Heart left ventricle (tissue), 16 donors: ENCODE results near the gene TEF. TPM values are rescaled to one million over a fixed set of nuclear protein-coding genes. Genes with fewer than 3 reads are reported as not detected.
A peak's percentile ranks its signal among the peaks of the same experiment; 100 is the strongest.

Experiments
- ATAC-seq, 4 donors: fragments of 200-7000 bp; cut with Tn5 transposase; one replicate each; pipeline ENCODE4 v1.9.1; 2020 to 2022; ENCODE audit warnings: moderate library complexity in 4 of 4, mild to moderate bottlenecking in 3 of 4, moderate number of reproducible peaks in 1 of 4
- DNase-seq, 5 donors: peaks; one replicate each; pipeline ENCODE4 v3.0.0-alpha.2; 2020
- H3K27ac ChIP-seq, 12 donors: fragments of 200-600 bp; sonication (generic) in 4 of 12; one replicate each; pipeline versions ENCODE4 v1.5.0 to v1.8.0; 2016 to 2022; ENCODE audit warnings: mild to moderate bottlenecking in 2 of 12
- H3K27me3 ChIP-seq, 9 donors: fragments of 200-600 bp; sonication (generic) in 2 of 9; one replicate each; pipeline versions ENCODE4 v1.5.1 to v1.8.0; 2016 to 2022; ENCODE audit warnings: mild to moderate bottlenecking in 3 of 9
- H3K36me3 ChIP-seq, 9 donors: fragments of 200-600 bp; sonication (generic) in 2 of 9; one replicate each; pipeline versions ENCODE4 v1.5.0 to v1.8.0; 2018 to 2022; ENCODE audit warnings: mild to moderate bottlenecking in 2 of 9
- H3K4me1 ChIP-seq, 12 donors: fragments of 200-600 bp; sonication (generic) in 4 of 12; one replicate each; pipeline versions ENCODE4 v1.5.0 to v1.8.0; 2016 to 2022; ENCODE audit warnings: mild to moderate bottlenecking in 3 of 12
- H3K4me3 ChIP-seq, 12 donors: fragments of 200-600 bp; sonication (generic) in 4 of 12; one replicate each; pipeline versions ENCODE4 v1.5.0 to v1.8.0; 2017 to 2022; ENCODE audit warnings: mild to moderate bottlenecking in 9 of 12, moderate library complexity in 4 of 12
- H3K9me3 ChIP-seq, 12 donors: fragments of 200-600 bp; sonication (generic) in 4 of 12; one replicate each; pipeline versions ENCODE4 v1.5.0 to v1.8.0; 2016 to 2022; ENCODE audit warnings: mild to moderate bottlenecking in 1 of 12
- POLR2A ChIP-seq, 2 donors: fragments of 450-650 bp; IDR thresholded peaks; one replicate each; pipeline ENCODE4 v1.6.1; 2017; ENCODE audit warnings: antibody characterized with exemption in 2 of 2, mild to moderate bottlenecking in 2 of 2, moderate library complexity in 2 of 2
- WGBS, 4 donors: extraction: QIAGEN DNeasy Blood & Tissue Kit in 2 of 4; methylation state at CpG; one replicate each; pipeline versions ENCODE4 v1.1.5 to v1.1.7; 2013 to 2018; 5-methylcytosine and 5-hydroxymethylcytosine counted together
- intact Hi-C, 10 donors: fragments of 100-400 bp; cut with DNase I; formaldehyde crosslinking; loops; one replicate each; pipeline versions ENCODE4 v1.11.1 to v1.14.2; 2022
- polyA plus RNA-seq, 2 donors: library from polyadenylated mRNA; stranded (reverse); fragments of 200-250 nt; gene quantifications; one replicate each; pipeline ENCODE4 v1.2.3, GENCODE V29; 2013
- total RNA-seq, 9 donors: library from RNA; depleted of rRNA in 2 of 9; stranded (reverse); fragments of >200 nt in 2 of 9; fragmentation: NEBNext Ultra II Directional in 3 of 9; extraction: Animal tissue kit (Norgen Biotek cat#: 25700) in 3 of 9; gene quantifications; one replicate each; pipeline versions ENCODE4 v1.1.0 to v1.2.4, GENCODE V29; 2016 to 2023
- TF ChIP-seq, protein P1 (sequence below), 12 donors: fragments of 200-600 bp; sonication (generic) in 4 of 12; IDR thresholded peaks; one replicate each; pipeline versions ENCODE4 v1.5.0 to v1.8.0; 2018 to 2022; ENCODE audit warnings: antibody characterized with exemption in 12 of 12, mild to moderate bottlenecking in 5 of 12
- donor health status: ischemic (EF 13 %, LVEDD 7.1; RV severe dilation, severe dysfunction).
- donor health status: healthy with polysubstance abuse.
- donor health status: DM: no; HTN: yes; CAD: no.
- donor health status: DM: no; HTN: no; CAD: no.
- donor health status: ischemic (EF 25% LVEDD 6.9; RV normal size, moderate dysfunction).
- donor health status: ischemic (EF 25% LVEDD 5.7; RV mildly dilated, moderate dysfunction).
- donor health status: healthy.
- donor health status: DM: yes; HTN: yes; CAD: no.
- donor health status: ischemic (EF 35%, LVEDD 5.7; RV mildly dilated, moderate dysfunction).
- donor health status: nonischemic (EF 11% LVEDD 7.7; RV severe dilation, severe dysfunction).
- donor health status: DM: yes; HTN: yes; CAD: no.
- donor health status: PGD.
- donor health status: ischemic (EF 29% LVEDD 5.4; RV normal size, mild dysfunction).
- donor health status: nonischemic (EF 23%, LVEDD 6.1; RV moderate dilation, normal function).

TEF gene
- total and polyA plus RNA-seq, 11 donors, result 7.2 to 35.3 (median 17.9) TPM

DNA sequence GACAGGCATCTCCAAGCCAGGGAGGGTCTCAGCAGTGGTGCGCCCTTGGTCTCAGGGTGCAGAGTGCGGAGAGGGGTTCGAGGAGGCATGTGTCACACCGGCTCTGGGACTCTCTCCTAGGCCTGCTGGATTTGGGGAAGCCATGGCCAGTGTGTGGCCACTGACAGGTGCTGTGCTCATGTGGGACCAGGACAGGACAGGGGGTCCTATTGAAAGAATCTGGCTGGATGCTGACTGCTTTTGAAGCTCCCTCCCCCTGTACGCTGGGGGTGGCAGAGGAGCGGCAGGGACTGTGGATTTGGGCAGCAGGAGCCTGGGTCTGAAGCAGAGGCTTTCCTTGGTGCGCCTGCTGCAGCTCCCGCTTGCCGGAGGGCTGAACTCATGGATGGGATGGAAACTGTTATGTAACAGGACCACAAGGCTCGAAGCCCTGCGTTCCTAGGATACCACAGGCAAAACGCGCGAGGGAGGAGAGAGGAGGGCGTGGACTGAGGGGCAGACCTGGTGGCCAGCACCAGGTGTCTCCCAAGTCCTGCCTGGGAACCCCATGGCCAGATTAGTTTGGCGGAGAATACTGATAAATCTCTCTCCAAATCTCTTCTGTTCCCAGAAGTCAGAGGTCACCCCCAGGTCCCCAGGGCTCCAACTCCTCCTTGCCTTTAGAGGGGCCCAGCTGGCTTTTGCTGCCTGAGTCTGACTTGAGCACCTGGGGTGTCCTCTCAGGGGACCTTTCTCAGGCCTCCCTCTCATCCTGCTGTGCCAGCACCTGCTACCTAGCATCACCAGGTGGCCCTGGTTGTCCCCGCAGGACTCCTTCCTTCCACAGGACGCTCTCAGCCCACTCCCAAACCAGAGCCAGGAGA lies 13.8 kb upstream of the TEF start:
- TF ChIP-seq, protein P1, sequence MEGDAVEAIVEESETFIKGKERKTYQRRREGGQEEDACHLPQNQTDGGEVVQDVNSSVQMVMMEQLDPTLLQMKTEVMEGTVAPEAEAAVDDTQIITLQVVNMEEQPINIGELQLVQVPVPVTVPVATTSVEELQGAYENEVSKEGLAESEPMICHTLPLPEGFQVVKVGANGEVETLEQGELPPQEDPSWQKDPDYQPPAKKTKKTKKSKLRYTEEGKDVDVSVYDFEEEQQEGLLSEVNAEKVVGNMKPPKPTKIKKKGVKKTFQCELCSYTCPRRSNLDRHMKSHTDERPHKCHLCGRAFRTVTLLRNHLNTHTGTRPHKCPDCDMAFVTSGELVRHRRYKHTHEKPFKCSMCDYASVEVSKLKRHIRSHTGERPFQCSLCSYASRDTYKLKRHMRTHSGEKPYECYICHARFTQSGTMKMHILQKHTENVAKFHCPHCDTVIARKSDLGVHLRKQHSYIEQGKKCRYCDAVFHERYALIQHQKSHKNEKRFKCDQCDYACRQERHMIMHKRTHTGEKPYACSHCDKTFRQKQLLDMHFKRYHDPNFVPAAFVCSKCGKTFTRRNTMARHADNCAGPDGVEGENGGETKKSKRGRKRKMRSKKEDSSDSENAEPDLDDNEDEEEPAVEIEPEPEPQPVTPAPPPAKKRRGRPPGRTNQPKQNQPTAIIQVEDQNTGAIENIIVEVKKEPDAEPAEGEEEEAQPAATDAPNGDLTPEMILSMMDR (IDR thresholded peaks at IDR 0.05), result peak in 1 of 12 donors; percentile 4
- no peak for TF ChIP-seq POLR2A (IDR thresholded peaks at IDR 0.05)
- intact Hi-C loops, result loop anchor here in 4 of 10 donors (2.0 to 10.0 kb wide), 4 partner anchors 63 to 81 kb away; partner anchors contain the start of genes ZC3H7B (in 3 of the 4) and RANGAP1 (in 2 of the 4)
- WGBS, 4 donors, result 44 to 47% (median 45%) methylated on average over 18 of the region's 18 CpGs
- Histone ChIP-seq H3K36me3 (peaks cover 0 to 6% (median 0%) of the 10 kb centered on the region in 9 donors), H3K9me3 (no peaks in the 10 kb centered on the region), H3K27ac (peak overlapping the region in 10 of 12 donors; percentile 65 to 87 (median 76)), H3K27me3 (no peaks in the 10 kb centered on the region), H3K4me3 (peak overlapping the region in 11 of 12 donors; percentile 7 to 82 (median 47)), H3K4me1 (peaks cover 5 to 37% (median 26%) of the 10 kb centered on the region in 12 donors)
- peak; percentile 10 to 68 (median 40) for ATAC-seq
- DNase-seq, result peak in 3 of 5 donors; percentile 43 to 66 (median 59)

DNA sequence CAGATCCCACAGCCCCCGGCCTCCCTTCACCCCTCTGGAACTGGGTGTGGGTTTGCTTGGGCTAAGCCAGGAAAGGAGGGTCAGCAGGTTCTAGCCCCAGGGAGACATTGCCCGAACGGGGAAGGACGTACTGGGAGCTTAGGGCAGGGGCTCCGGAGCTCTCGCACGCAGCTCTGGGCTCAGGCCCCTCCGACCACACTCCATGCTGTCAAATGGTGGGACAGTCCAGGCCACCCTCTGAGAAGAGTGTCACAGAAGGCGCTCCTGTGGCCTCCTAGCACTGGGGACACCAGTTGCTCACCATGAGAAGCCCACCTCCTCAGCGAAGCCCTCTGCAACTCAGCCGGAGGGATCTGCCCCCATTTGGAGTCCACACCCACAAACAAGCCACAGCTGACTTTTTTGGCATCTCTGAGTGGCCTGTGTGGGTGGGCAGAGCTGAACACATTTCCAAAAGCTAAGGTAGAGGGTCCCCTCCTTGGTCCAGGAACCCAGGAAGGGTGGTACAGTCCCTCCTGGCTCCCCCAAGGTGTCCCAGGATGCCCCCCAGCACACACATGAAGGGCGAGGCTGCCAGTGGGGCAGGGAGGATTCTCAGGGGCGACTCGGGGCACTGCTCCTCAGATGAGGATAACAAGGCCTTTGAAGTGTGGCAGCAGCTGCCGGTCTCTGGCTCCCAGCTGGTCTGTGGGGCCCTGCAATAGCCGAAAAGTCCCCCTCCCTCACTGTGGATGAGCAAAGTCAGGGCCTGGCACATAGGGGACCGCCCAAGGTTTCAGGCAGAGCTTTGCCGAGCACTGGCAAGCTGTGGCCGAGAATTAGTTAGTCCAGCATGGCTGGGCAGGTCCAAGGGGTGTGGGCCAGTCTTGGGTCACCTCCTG lies 13.0 kb upstream of the TEF start:
- peaks cover 5 to 37% (median 26%) of the 10 kb centered on the region in 12 donors for H3K4me1 ChIP-seq
- TF ChIP-seq, protein P1 (IDR thresholded peaks at IDR 0.05), result no peak
- no peak for TF ChIP-seq POLR2A (IDR thresholded peaks at IDR 0.05)

DNA sequence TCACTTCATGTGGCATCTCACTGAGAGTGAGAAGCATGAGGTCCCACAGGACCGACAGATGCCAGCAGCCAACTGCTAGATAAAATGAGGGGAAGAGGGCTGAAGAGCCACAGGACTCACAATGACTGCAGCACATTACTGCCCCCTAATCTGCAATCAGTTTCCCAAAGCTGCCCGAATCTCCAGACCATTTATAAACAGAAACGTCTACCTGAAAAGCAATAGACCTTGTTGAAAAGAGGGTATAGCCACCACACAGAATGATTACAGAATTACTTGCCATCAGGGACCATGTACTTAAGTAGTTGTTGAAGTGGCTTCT lies 12.4 kb upstream of the TEF start:
- Histone ChIP-seq H3K4me1 (peaks cover 5 to 37% (median 26%) of the 10 kb centered on the region in 12 donors), H3K4me3 (peak overlapping the region in 7 of 12 donors; percentile 42 to 82 (median 55)), H3K9me3 (no peaks in the 10 kb centered on the region), H3K36me3 (peaks cover 0 to 6% (median 0%) of the 10 kb centered on the region in 9 donors), H3K27ac (peak overlapping the region in 9 of 12 donors; percentile 9 to 83 (median 75)), H3K27me3 (no peaks in the 10 kb centered on the region)
- no peak for ATAC-seq
- TF ChIP-seq, protein P1 (IDR thresholded peaks at IDR 0.05), result no peak
- TF ChIP-seq POLR2A (IDR thresholded peaks at IDR 0.05), result no peak
- 40 to 51% (median 44%) methylated on average over 3 of the region's 3 CpGs for WGBS, 4 donors
- intact Hi-C loops, result loop anchor here in 4 of 10 donors (5.0 to 10.0 kb wide), 3 partner anchors 65 to 82 kb away; partner anchors contain the start of genes ZC3H7B (in 3 of the 4) and RANGAP1 (in 1 of the 4)
- DNase-seq, result no peak

More for the DNA sequence above, 13.0 kb upstream of the TEF start:
- H3K36me3 ChIP-seq, result peaks cover 0 to 6% (median 0%) of the 10 kb centered on the region in 9 donors
- H3K9me3 ChIP-seq, result no peaks in the 10 kb centered on the region
- peak overlapping the region in 9 of 12 donors; percentile 30 to 82 (median 54) for H3K4me3 ChIP-seq
- no peak for DNase-seq
- 60 to 76% (median 66%) methylated on average over 13 to 19 of the region's 19 CpGs for WGBS, 4 donors
- H3K27ac ChIP-seq, result peak overlapping the region in 9 of 12 donors; percentile 9 to 87 (median 77)
- no peaks in the 10 kb centered on the region for H3K27me3 ChIP-seq
- intact Hi-C loops, result loop anchor here in 4 of 10 donors (5.0 to 10.0 kb wide), 3 partner anchors 64 to 81 kb away; partner anchors contain the start of genes ZC3H7B (in 3 of the 4) and RANGAP1 (in 1 of the 4)
- no peak for ATAC-seq
